IMR-90 (cell line): ENCODE data around the gene SDHAF1. TPM values are rescaled to one million over a fixed set of nuclear protein-coding genes. Genes with fewer than 3 reads are reported as not detected.

Experiments
- ATAC-seq: fragments of 200-7000 bp; cut with Tn5 transposase; 2 replicates; pipeline ENCODE4 v1.9.1; 2020; ENCODE audit warnings: low read depth, mild to moderate bottlenecking, moderate library complexity
- BruUV-seq: library from RNA; stranded (reverse); fragments of 400-500 nt; replicated peaks from 2 replicates; lab custom pipeline; 2021; lab: Mats Ljungman, UMichigan
- CTCF ChIA-PET: fragments of 300-600 bp; formaldehyde crosslinking; extraction: SDS; loops from one replicate; lab custom pipeline; 2021; ENCODE audit warnings: antibody characterized with exemption; lab: Yijun Ruan, JAX
- POLR2A ChIA-PET: fragments of 300-600 bp; sonication (Branson Sonifier 250); formaldehyde crosslinking; loops from one replicate; lab custom pipeline; 2022; ENCODE audit warnings: antibody characterized with exemption; ENCODE audit not compliant: unreplicated experiment; lab: Charles Lee
- DNase-seq: peaks from one replicate; pipeline ENCODE4 v3.0.0; 2013
- H2AFZ ChIP-seq: replicated peaks from 2 replicates; pipeline ENCODE3; 2013; ENCODE audit warnings: low read length, mild to moderate bottlenecking; ENCODE audit not compliant: poor library complexity
- H2AK5ac ChIP-seq: 2 replicates; pipeline ENCODE4 v1.6.1; 2013; ENCODE audit warnings: low read depth, low read length, inconsistent platforms
- H2AK9ac ChIP-seq: replicated peaks from 2 replicates; pipeline ENCODE3; 2013; ENCODE audit warnings: mild to moderate bottlenecking, low read depth, low read length, moderate library complexity; ENCODE audit not compliant: poor library complexity
- H2BK120ac ChIP-seq: 2 replicates; pipeline ENCODE4 v1.6.1; 2013; ENCODE audit warnings: low read depth, low read length, inconsistent platforms
- H2BK15ac ChIP-seq: 3 replicates; pipeline ENCODE4 v1.6.1; 2013; ENCODE audit warnings: low read depth, low read length, inconsistent platforms
- H2BK20ac ChIP-seq: 2 replicates; pipeline ENCODE4 v1.6.1; 2013; ENCODE audit warnings: low read depth, mild to moderate bottlenecking, inconsistent platforms, low read length, moderate library complexity
- H2BK5ac ChIP-seq: 2 replicates; pipeline ENCODE4 v1.6.1; 2013; ENCODE audit warnings: mild to moderate bottlenecking, low read depth, low read length, inconsistent platforms; ENCODE audit not compliant: poor library complexity, severe bottlenecking
- H3K14ac ChIP-seq: replicated peaks from 2 replicates; pipeline ENCODE4 v1.6.1; 2013; ENCODE audit warnings: low read depth, low read length, inconsistent platforms
- H3K18ac ChIP-seq: 2 replicates; pipeline ENCODE4 v1.6.1; 2013; ENCODE audit warnings: low read depth, low read length, control low read depth
- H3K23ac ChIP-seq: 2 replicates; pipeline ENCODE4 v1.6.1; 2013; ENCODE audit warnings: low read depth, low read length, inconsistent platforms
- H3K27ac ChIP-seq: 2 replicates; pipeline ENCODE4 v1.5.1; 2013; ENCODE audit warnings: mild to moderate bottlenecking, control low read depth, low read length; ENCODE audit not compliant: insufficient read depth
- H3K27me3 ChIP-seq: 2 replicates; pipeline ENCODE4 v1.6.1; 2013; ENCODE audit warnings: low read length; ENCODE audit not compliant: control insufficient read depth, insufficient read depth
- H3K36me3 ChIP-seq: 2 replicates; pipeline ENCODE4 v1.6.1; 2013; ENCODE audit warnings: low read length, mixed read lengths; ENCODE audit not compliant: control insufficient read depth, insufficient read depth
- H3K4ac ChIP-seq: 2 replicates; pipeline ENCODE4 v1.6.1; 2013; ENCODE audit warnings: low read depth, low read length, inconsistent platforms
- H3K4me1 ChIP-seq: 2 replicates; pipeline ENCODE4 v1.6.1; 2013; ENCODE audit warnings: low read length, mixed read lengths; ENCODE audit not compliant: control insufficient read depth, insufficient read depth
- H3K4me2 ChIP-seq: 2 replicates; pipeline ENCODE4 v1.6.1; 2013; ENCODE audit warnings: low read depth, mild to moderate bottlenecking, control low read depth, low read length, moderate library complexity
- H3K4me3 ChIP-seq: 2 replicates; pipeline ENCODE4 v1.5.1; 2013; ENCODE audit warnings: low read depth, mild to moderate bottlenecking, control low read depth, low read length, moderate library complexity; ENCODE audit not compliant: insufficient read depth
- H3K56ac ChIP-seq: 2 replicates; pipeline ENCODE4 v1.6.1; 2013; ENCODE audit warnings: low read length, inconsistent platforms; ENCODE audit not compliant: insufficient read depth; ENCODE audit errors: extremely low read depth
- H3K79me1 ChIP-seq, 2 experiments: 2 replicates each; pipeline ENCODE4 v1.6.1; 2013; ENCODE audit warnings: low read length in 2 of 2, inconsistent platforms in 1 of 2, low read depth in 1 of 2
- H3K9ac ChIP-seq: 2 replicates; pipeline ENCODE4 v1.6.1; 2013; ENCODE audit warnings: low read depth, low read length, control low read depth
- H3K9me1 ChIP-seq: 2 replicates; pipeline ENCODE4 v1.6.1; 2013; ENCODE audit warnings: low read length, inconsistent platforms; ENCODE audit not compliant: insufficient read depth
- H3K9me3 ChIP-seq: 2 replicates; pipeline ENCODE4 v1.6.1; 2013; ENCODE audit warnings: low read length; ENCODE audit not compliant: control insufficient read depth, insufficient read depth
- H4K20me1 ChIP-seq: 2 replicates; pipeline ENCODE4 v1.6.1; 2013; ENCODE audit warnings: low read length, inconsistent platforms; ENCODE audit not compliant: insufficient read depth
- H4K5ac ChIP-seq: 2 replicates; pipeline ENCODE4 v1.6.1; 2013; ENCODE audit warnings: mild to moderate bottlenecking, low read depth, low read length, control low read depth
- H4K8ac ChIP-seq, 2 experiments: 2 replicates each; pipeline ENCODE4 v1.6.1; 2013; ENCODE audit warnings: low read depth in 2 of 2, low read length in 2 of 2, control low read depth in 1 of 2, inconsistent platforms in 1 of 2
- H4K91ac ChIP-seq: 2 replicates; pipeline ENCODE4 v1.6.1; 2013; ENCODE audit warnings: low read depth, low read length, inconsistent platforms; ENCODE audit not compliant: insufficient read depth
- BHLHE40 ChIP-seq: fragments of 150-350 bp; IDR thresholded peaks from 2 replicates; pipeline ENCODE4 v1.6.1; 2016; ENCODE audit warnings: mild to moderate bottlenecking, low read depth, low read length
- CEBPB ChIP-seq: IDR thresholded peaks from 2 replicates; pipeline ENCODE4 v1.6.1; 2012; ENCODE audit warnings: low read depth, low read length, improper control_type of control experiment
- CHD1 ChIP-seq: IDR thresholded peaks from 2 replicates; pipeline ENCODE4 v1.6.1; 2012; ENCODE audit warnings: low read depth, low read length, improper control_type of control experiment
- FOS ChIP-seq: fragments of 150-350 bp; IDR thresholded peaks from 2 replicates; pipeline ENCODE4 v1.6.1; 2016; ENCODE audit warnings: low read depth, low read length
- MAFK ChIP-seq: IDR thresholded peaks from 2 replicates; pipeline ENCODE4 v1.6.1; 2012; ENCODE audit warnings: low read depth, low read length, improper control_type of control experiment
- MAZ ChIP-seq: IDR thresholded peaks from 2 replicates; pipeline ENCODE4 v1.6.1; 2012; ENCODE audit warnings: low read depth, mild to moderate bottlenecking, low read length, improper control_type of control experiment, moderate library complexity, borderline replicate concordance
- NFE2L2 ChIP-seq: fragments of 150-350 bp; IDR thresholded peaks from 2 replicates; pipeline ENCODE4 v1.6.1; 2016; ENCODE audit warnings: low read depth, mild to moderate bottlenecking, low read length
- POLR2A ChIP-seq: IDR thresholded peaks from 2 replicates; pipeline ENCODE4 v1.6.1; 2012; ENCODE audit warnings: mild to moderate bottlenecking, low read depth, low read length
- RAD21 ChIP-seq: IDR thresholded peaks from 2 replicates; pipeline ENCODE4 v1.6.1; 2012; ENCODE audit warnings: low read length, improper control_type of control experiment
- RCOR1 ChIP-seq: IDR thresholded peaks from 2 replicates; pipeline ENCODE4 v1.6.1; 2012; ENCODE audit warnings: mild to moderate bottlenecking, low read length, improper control_type of control experiment; ENCODE audit not compliant: insufficient replicate concordance
- RFX5 ChIP-seq: IDR thresholded peaks from 2 replicates; pipeline ENCODE4 v1.8.0; 2012; ENCODE audit warnings: low read depth, mild to moderate bottlenecking, low read length, moderate library complexity
- SMC3 ChIP-seq: fragments of 150-350 bp; IDR thresholded peaks from 2 replicates; pipeline ENCODE4 v1.6.1; 2016; ENCODE audit warnings: low read depth, mild to moderate bottlenecking, antibody characterized with exemption, low read length, moderate library complexity
- WGBS, 2 experiments: methylation state at CpG; one replicate each; pipeline versions ENCODE4 v1.1.5 to v1.1.7; 2013; ENCODE audit warnings: missing lambda C conversion rate in 2 of 2; ENCODE audit not compliant: insufficient read length in 1 of 2; ENCODE audit errors: extremely low coverage in 2 of 2; 5-methylcytosine and 5-hydroxymethylcytosine counted together
- dilution Hi-C: fragments of 300-500 bp; cut with HindIII; formaldehyde crosslinking; loops from one replicate; pipeline ENCODE4 v1.14.3; 2018; ENCODE audit warnings: low sequenced_read_pairs; ENCODE audit not compliant: unreplicated experiment
- in situ Hi-C: fragments of 300-500 bp; cut with MboI; formaldehyde crosslinking; loops from 3 replicates; pipeline ENCODE4 v1.14.3; 2019; ENCODE audit warnings: low sequenced_read_pairs, inconsistent platforms, mixed read lengths
- intact Hi-C: fragments of 100-400 bp; cut with micrococcal nuclease; formaldehyde crosslinking; loops from 2 replicates; pipeline ENCODE4 v1.10.0; 2022
- polyA plus RNA-seq, 3 experiments: library from polyadenylated mRNA; depleted of rRNA; stranded (reverse); fragments of >200 nt; gene quantifications; 2 replicates each; pipeline ENCODE4 v1.2.3, GENCODE V29; 2012; ENCODE audit warnings: low replicate concordance in 1 of 3
- total RNA-seq: library from RNA; depleted of rRNA; stranded (reverse); fragments of >200 nt; gene quantifications from 2 replicates; pipeline ENCODE4 v1.2.3, GENCODE V29; 2012
- TF ChIP-seq, protein P1 (sequence below): fragments of 150-350 bp; IDR thresholded peaks from 2 replicates; pipeline ENCODE4 v1.6.1; 2017; ENCODE audit warnings: mild to moderate bottlenecking, antibody characterized with exemption, low read length, low read depth
- TF ChIP-seq, protein P2 (sequence below): conservative IDR thresholded peaks from 2 replicates; pipeline ENCODE4 v1.5.1; 2012; ENCODE audit warnings: mild to moderate bottlenecking, low read depth, low read length, improper control_type of control experiment
- TF ChIP-seq, protein P3 (sequence below): fragments of 150-350 bp; IDR thresholded peaks from 2 replicates; pipeline ENCODE4 v1.6.1; 2016; ENCODE audit warnings: low read depth, mild to moderate bottlenecking, low read length, moderate library complexity, borderline replicate concordance

The SDHAF1 gene
- total and polyA plus RNA-seq, 2 of the 4 experiments (the other 2 are of a cell fraction), result 4.8 to 9.9 TPM

DNA sequence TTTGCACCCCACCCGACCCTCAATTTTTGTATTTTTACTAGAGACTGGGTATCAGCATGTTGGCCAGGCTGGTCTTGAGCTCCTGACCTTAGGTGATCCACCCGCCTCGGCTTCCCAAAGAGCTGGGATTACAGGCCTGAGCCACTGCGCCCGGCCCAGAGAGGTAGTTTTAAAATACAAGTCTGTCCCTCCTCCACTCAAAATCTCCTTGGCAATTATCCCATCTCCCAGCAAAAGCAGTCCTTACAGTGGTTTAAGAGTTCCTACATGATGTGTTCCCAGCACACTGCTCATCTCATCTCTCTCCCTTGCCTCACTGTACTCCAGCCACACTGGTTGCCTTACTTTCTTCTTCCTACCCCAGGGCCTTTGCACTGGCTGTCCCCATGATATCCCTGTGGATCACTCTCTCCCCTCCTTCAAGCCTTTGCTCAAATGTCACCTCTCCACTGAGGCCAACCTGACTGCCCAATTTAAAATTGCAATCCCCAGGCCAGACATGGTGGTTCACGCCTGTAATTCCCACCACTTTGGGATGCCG is 34.5 kb upstream of the SDHAF1 start:
- Histone ChIP-seq H2BK15ac (no peak overlapping the region), H2BK20ac (no peak overlapping the region), H3K14ac (no peak overlapping the region), H4K5ac (no peak overlapping the region), H3K4me2 (no peak overlapping the region), H3K79me1 (no peaks in the 10 kb centered on the region), H3K18ac (no peak overlapping the region), H3K27me3 (peaks cover 33% of the 10 kb centered on the region), H2BK120ac (no peak overlapping the region), H2BK5ac (no peak overlapping the region), H3K4me1 (no peaks in the 10 kb centered on the region), H4K8ac (no peak overlapping the region), H3K9ac (no peak overlapping the region), H3K27ac (no peak overlapping the region), H2AFZ (no peak overlapping the region), H2AK9ac (no peak overlapping the region), H3K56ac (no peak overlapping the region), H2AK5ac (no peak overlapping the region), H3K4ac (no peak overlapping the region), H3K23ac (no peak overlapping the region), H4K20me1 (no peaks in the 10 kb centered on the region), H3K9me1 (no peaks in the 10 kb centered on the region), H3K36me3 (no peaks in the 10 kb centered on the region), H4K91ac (no peak overlapping the region), H3K9me3 (peaks cover 2% of the 10 kb centered on the region), H3K4me3 (no peak overlapping the region)
- in situ Hi-C loops (no loop called here), dilution Hi-C loops (no loop called here), intact Hi-C loops (no loop called here)
- DNase-seq, result no peak
- CTCF ChIA-PET, result no interaction called here
- POLR2A ChIA-PET, result no interaction called here
- no TSS peak for BruUV-seq
- TF ChIP-seq RAD21 (no peak), BHLHE40 (no peak), NFE2L2 (no peak), MAZ (no peak), CHD1 (no peak), RCOR1 (no peak), RFX5 (no peak), SMC3 (no peak), CEBPB (no peak), POLR2A (no peak), FOS (no peak), MAFK (no peak)
- TF ChIP-seq, protein P1, sequence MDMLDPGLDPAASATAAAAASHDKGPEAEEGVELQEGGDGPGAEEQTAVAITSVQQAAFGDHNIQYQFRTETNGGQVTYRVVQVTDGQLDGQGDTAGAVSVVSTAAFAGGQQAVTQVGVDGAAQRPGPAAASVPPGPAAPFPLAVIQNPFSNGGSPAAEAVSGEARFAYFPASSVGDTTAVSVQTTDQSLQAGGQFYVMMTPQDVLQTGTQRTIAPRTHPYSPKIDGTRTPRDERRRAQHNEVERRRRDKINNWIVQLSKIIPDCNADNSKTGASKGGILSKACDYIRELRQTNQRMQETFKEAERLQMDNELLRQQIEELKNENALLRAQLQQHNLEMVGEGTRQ, result no peak
- TF ChIP-seq, protein P2, sequence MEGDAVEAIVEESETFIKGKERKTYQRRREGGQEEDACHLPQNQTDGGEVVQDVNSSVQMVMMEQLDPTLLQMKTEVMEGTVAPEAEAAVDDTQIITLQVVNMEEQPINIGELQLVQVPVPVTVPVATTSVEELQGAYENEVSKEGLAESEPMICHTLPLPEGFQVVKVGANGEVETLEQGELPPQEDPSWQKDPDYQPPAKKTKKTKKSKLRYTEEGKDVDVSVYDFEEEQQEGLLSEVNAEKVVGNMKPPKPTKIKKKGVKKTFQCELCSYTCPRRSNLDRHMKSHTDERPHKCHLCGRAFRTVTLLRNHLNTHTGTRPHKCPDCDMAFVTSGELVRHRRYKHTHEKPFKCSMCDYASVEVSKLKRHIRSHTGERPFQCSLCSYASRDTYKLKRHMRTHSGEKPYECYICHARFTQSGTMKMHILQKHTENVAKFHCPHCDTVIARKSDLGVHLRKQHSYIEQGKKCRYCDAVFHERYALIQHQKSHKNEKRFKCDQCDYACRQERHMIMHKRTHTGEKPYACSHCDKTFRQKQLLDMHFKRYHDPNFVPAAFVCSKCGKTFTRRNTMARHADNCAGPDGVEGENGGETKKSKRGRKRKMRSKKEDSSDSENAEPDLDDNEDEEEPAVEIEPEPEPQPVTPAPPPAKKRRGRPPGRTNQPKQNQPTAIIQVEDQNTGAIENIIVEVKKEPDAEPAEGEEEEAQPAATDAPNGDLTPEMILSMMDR, result no peak
- TF ChIP-seq, protein P3, sequence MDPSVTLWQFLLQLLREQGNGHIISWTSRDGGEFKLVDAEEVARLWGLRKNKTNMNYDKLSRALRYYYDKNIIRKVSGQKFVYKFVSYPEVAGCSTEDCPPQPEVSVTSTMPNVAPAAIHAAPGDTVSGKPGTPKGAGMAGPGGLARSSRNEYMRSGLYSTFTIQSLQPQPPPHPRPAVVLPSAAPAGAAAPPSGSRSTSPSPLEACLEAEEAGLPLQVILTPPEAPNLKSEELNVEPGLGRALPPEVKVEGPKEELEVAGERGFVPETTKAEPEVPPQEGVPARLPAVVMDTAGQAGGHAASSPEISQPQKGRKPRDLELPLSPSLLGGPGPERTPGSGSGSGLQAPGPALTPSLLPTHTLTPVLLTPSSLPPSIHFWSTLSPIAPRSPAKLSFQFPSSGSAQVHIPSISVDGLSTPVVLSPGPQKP, result no peak
- no CpG with 5 or more reads among the region's 7 CpGs for WGBS, 2 experiments
- ATAC-seq, result no peak
